Endothelial cell of umbilical vein (primary cell): ENCODE data around the gene IRF5. TPM values are rescaled to one million over a fixed set of nuclear protein-coding genes. Genes with fewer than 3 reads are reported as not detected.

Experiments
- BruUV-seq: library from RNA; stranded (reverse); fragments of 400-500 nt; replicated peaks from 2 replicates; lab custom pipeline; 2021; lab: Mats Ljungman, UMichigan
- CTCF ChIA-PET: fragments of 300-600, 350-600 bp; sonication (Branson Sonifier 250); formaldehyde crosslinking; loops from one replicate; lab custom pipeline; 2021; ENCODE audit warnings: antibody characterized with exemption, inconsistent platforms; lab: Charles Lee
- POLR2A ChIA-PET: fragments of 300-600, 350-600 bp; sonication (Branson Sonifier 250); formaldehyde crosslinking; loops from one replicate; lab custom pipeline; 2021; ENCODE audit warnings: antibody characterized with exemption, inconsistent platforms; lab: Charles Lee
- DNase-seq: peaks from one replicate; pipeline ENCODE4 v3.0.0-alpha.2; 2011; ENCODE audit warnings: low read depth, low spot score
- FAIRE-seq: peaks from 2 replicates; lab custom pipeline; 2011; peaks lifted over from hg19 to GRCh38; lab: Jason Lieb, UNC
- H2AFZ ChIP-seq: 2 replicates; pipeline ENCODE4 v1.6.0; 2012; ENCODE audit warnings: low read depth, low read length, control low read depth, inconsistent platforms
- H3K27ac ChIP-seq: 2 replicates; pipeline ENCODE4 v1.5.1; 2011; ENCODE audit warnings: low read depth, mild to moderate bottlenecking, control low read depth, low read length, moderate library complexity; ENCODE audit not compliant: insufficient read depth
- H3K27me3 ChIP-seq, 2 experiments: 2 replicates each; pipeline versions ENCODE4 v1.6.0 to v1.6.1; 2011; ENCODE audit warnings: low read length in 2 of 2, mixed read lengths in 1 of 2; ENCODE audit not compliant: control insufficient read depth in 2 of 2, insufficient read depth in 2 of 2
- H3K36me3 ChIP-seq, 2 experiments: 2 replicates in 1 of 2; 3 replicates in 1 of 2; pipeline ENCODE4 v1.5.1; 2011; ENCODE audit warnings: low read length in 2 of 2, mild to moderate bottlenecking in 1 of 2, moderate library complexity in 1 of 2; ENCODE audit not compliant: control insufficient read depth in 2 of 2, insufficient read depth in 2 of 2; ENCODE audit errors: extremely low read depth in 1 of 2
- H3K4me1 ChIP-seq: 3 replicates; pipeline ENCODE4 v1.5.1; 2011; ENCODE audit warnings: mild to moderate bottlenecking, low read length; ENCODE audit not compliant: control insufficient read depth, insufficient read depth; ENCODE audit errors: extremely low read depth
- H3K4me2 ChIP-seq: 2 replicates; pipeline ENCODE4 v1.6.1; 2011; ENCODE audit warnings: low read length, control low read depth, mixed read lengths; ENCODE audit not compliant: insufficient read depth
- H3K4me3 ChIP-seq, 3 experiments: fragments of 200-600 bp in 1 of 3; sonication (generic), shearing (Covaris generic) in 1 of 3; replicated peaks in 1 of 3; 2 replicates each; pipeline ENCODE4 v1.5.1; 2011 to 2016; ENCODE audit warnings: control low read depth in 3 of 3, low read length in 3 of 3, mild to moderate bottlenecking in 2 of 3, inconsistent platforms in 1 of 3, low read depth in 1 of 3, moderate library complexity in 1 of 3; ENCODE audit not compliant: insufficient read depth in 1 of 3
- H3K79me2 ChIP-seq: 2 replicates; pipeline ENCODE4 v1.6.0; 2012; ENCODE audit warnings: low read length, inconsistent platforms; ENCODE audit not compliant: control insufficient read depth, insufficient read depth
- H3K9ac ChIP-seq: replicated peaks from 2 replicates; pipeline ENCODE3; 2011; ENCODE audit warnings: low read length, control low read depth; ENCODE audit not compliant: insufficient read depth; ENCODE audit errors: extremely low read depth
- H3K9me1 ChIP-seq: replicated peaks from 3 replicates; pipeline ENCODE4 v1.6.0; 2011; ENCODE audit warnings: mild to moderate bottlenecking, low read length; ENCODE audit not compliant: control insufficient read depth, insufficient read depth; ENCODE audit errors: extremely low read depth
- H3K9me3 ChIP-seq: replicated peaks from 2 replicates; pipeline ENCODE4 v1.5.1; 2012; ENCODE audit warnings: low read length, inconsistent platforms; ENCODE audit not compliant: control insufficient read depth, insufficient read depth
- H4K20me1 ChIP-seq: replicated peaks from 2 replicates; pipeline ENCODE3; 2011; ENCODE audit warnings: mild to moderate bottlenecking, low read length; ENCODE audit not compliant: control insufficient read depth, insufficient read depth; ENCODE audit errors: extremely low read depth
- CTCF ChIP-seq, 2 donors: IDR thresholded peaks; 1 replicate in 1 of 2; 2 replicates in 1 of 2; pipeline ENCODE4 v1.5.1; 2011; ENCODE audit warnings: low read length in 2 of 2, mild to moderate bottlenecking in 2 of 2, moderate library complexity in 2 of 2, control low read depth in 1 of 2, inconsistent platforms in 1 of 2, low read depth in 1 of 2; ENCODE audit not compliant: insufficient read depth in 1 of 2; ENCODE audit errors: extremely low read depth in 1 of 2
- EZH2 ChIP-seq: IDR thresholded peaks from 2 replicates; pipeline ENCODE4 v1.6.1; 2012; ENCODE audit warnings: borderline replicate concordance, low read depth, mild to moderate bottlenecking, moderate library complexity, low read length, inconsistent platforms; ENCODE audit not compliant: severe bottlenecking
- FOS ChIP-seq: IDR thresholded peaks from 2 replicates; pipeline ENCODE4 v1.6.1; 2011; ENCODE audit warnings: mild to moderate bottlenecking, low read length, moderate library complexity, borderline replicate concordance; ENCODE audit not compliant: insufficient read depth
- GATA2 ChIP-seq: IDR thresholded peaks from 2 replicates; pipeline ENCODE4 v1.7.0; 2011; ENCODE audit warnings: low read depth, mild to moderate bottlenecking, moderate library complexity, mixed read lengths, low read length; ENCODE audit not compliant: insufficient read length, insufficient read depth
- JUN ChIP-seq: IDR thresholded peaks from 2 replicates; pipeline ENCODE4 v1.6.1; 2011; ENCODE audit warnings: borderline replicate concordance, low read depth; ENCODE audit not compliant: insufficient read length, insufficient read depth
- MAX ChIP-seq: IDR thresholded peaks from 2 replicates; pipeline ENCODE4 v1.6.1; 2011; ENCODE audit not compliant: insufficient read depth, insufficient read length
- MYC ChIP-seq: IDR thresholded peaks from one replicate; pipeline ENCODE4 v1.6.1; 2011; ENCODE audit warnings: mild to moderate bottlenecking, low read depth, low read length
- POLR2A ChIP-seq: IDR thresholded peaks from 2 replicates; pipeline ENCODE4 v1.6.1; 2012; ENCODE audit warnings: low read depth, mild to moderate bottlenecking, control low read depth, low read length
- POLR2AphosphoS5 ChIP-seq: IDR thresholded peaks from 2 replicates; pipeline ENCODE4 v1.6.1; 2012; ENCODE audit warnings: low read depth, mild to moderate bottlenecking, control low read depth, low read length, moderate library complexity; ENCODE audit not compliant: insufficient read depth
- dilution Hi-C: fragments of 300-500 bp; cut with MboI; formaldehyde crosslinking; loops from one replicate; pipeline ENCODE4 v1.15.0; 2019; ENCODE audit warnings: low sequenced_read_pairs; ENCODE audit not compliant: extremely low pct_ligation_motif_present
- intact Hi-C: fragments of 100-400 bp; cut with micrococcal nuclease; formaldehyde crosslinking; loops from one replicate; pipeline ENCODE4 v1.10.0; 2022
- polyA plus RNA-seq, 4 experiments: library from polyadenylated mRNA; depleted of rRNA in 3 of 4; stranded (reverse) in 3 of 4; unstranded in 1 of 4; fragments of >200 nt; gene quantifications; 2 replicates each; pipeline versions ENCODE4 v1.2.1 to v1.2.3, GENCODE V29; 2011 to 2012; ENCODE audit warnings: missing spikeins in 1 of 4
- total RNA-seq: library from RNA; stranded (reverse); gene quantifications from 2 replicates; pipeline ENCODE4 v1.2.3, GENCODE V29; 2021

IRF5 gene
- total and polyA plus RNA-seq, 2 donors (not counting 3 experiments of a cell fraction or from before 2014, with no cell fraction given) = 0.31 to 0.36 TPM

- FAIRE-seq = no peak
- Histone ChIP-seq H3K4me3 (no peak overlapping the region), H2AFZ (no peak overlapping the region), H3K9ac (no peak overlapping the region), H3K9me1 (no peaks in the 10 kb centered on the region), H3K27me3 (peaks cover 50 to 55% of the 10 kb centered on the region in 2 experiments), H4K20me1 (no peaks in the 10 kb centered on the region), H3K4me2 (no peak overlapping the region), H3K36me3 (no peaks in the 10 kb centered on the region), H3K79me2 (no peaks in the 10 kb centered on the region), H3K4me1 (peaks cover 5% of the 10 kb centered on the region), H3K27ac (no peak overlapping the region), H3K9me3 (no peaks in the 10 kb centered on the region)
- DNase-seq = no peak
- CTCF ChIA-PET = interaction anchor here (0.8 to 4.7 kb wide), 4 partner anchors 31 to 252 kb away, joined by 3 to 25 read pairs (median 4); no protein-coding TSS in a partner anchor
- POLR2A ChIA-PET = no interaction called here
- intact Hi-C loops (no loop called here), dilution Hi-C loops (no loop called here)
- BruUV-seq = no TSS peak
- TF ChIP-seq POLR2AphosphoS5 = no peak
- no peak for TF ChIP-seq MYC
- no peak for TF ChIP-seq JUN
- TF ChIP-seq GATA2 = no peak
- no peak for TF ChIP-seq POLR2A
- TF ChIP-seq MAX = no peak
- TF ChIP-seq FOS = no peak
- TF ChIP-seq EZH2 = no peak
- TF ChIP-seq CTCF (IDR thresholded peaks at IDR 0.05; ENCODE audit: extremely low read depth in 1 of 2, insufficient read depth in 1 of 2, low read depth in 1 of 2, low read length in 2 of 2) = no peak
Measured at GRCh38 chr7:128911423-128912031, 26.2 kb upstream of the IRF5 start.
